GM21529 (cell line): ENCODE results near the gene TADA1.

Experiments used
- ATAC-seq: cut with Tn5 transposase; IDR thresholded peaks from one replicate; pipeline ENCODE4 v1.9.1; 2021; ENCODE audit not compliant: unreplicated experiment

The TADA1 gene, protein sequence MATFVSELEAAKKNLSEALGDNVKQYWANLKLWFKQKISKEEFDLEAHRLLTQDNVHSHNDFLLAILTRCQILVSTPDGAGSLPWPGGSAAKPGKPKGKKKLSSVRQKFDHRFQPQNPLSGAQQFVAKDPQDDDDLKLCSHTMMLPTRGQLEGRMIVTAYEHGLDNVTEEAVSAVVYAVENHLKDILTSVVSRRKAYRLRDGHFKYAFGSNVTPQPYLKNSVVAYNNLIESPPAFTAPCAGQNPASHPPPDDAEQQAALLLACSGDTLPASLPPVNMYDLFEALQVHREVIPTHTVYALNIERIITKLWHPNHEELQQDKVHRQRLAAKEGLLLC

GRCh38 chr1:166875734-166876539, at the start of gene TADA1:
TSS of gene TADA1 (minus strand) at chr1:166876264. CDS start at chr1:166876233, 31 bp downstream.
- peak; percentile 92 for ATAC-seq

GRCh38 chr1:166924823-166925541, 48.9 kb upstream of the TADA1 start:
- ATAC-seq: peak; percentile 92

DNA sequence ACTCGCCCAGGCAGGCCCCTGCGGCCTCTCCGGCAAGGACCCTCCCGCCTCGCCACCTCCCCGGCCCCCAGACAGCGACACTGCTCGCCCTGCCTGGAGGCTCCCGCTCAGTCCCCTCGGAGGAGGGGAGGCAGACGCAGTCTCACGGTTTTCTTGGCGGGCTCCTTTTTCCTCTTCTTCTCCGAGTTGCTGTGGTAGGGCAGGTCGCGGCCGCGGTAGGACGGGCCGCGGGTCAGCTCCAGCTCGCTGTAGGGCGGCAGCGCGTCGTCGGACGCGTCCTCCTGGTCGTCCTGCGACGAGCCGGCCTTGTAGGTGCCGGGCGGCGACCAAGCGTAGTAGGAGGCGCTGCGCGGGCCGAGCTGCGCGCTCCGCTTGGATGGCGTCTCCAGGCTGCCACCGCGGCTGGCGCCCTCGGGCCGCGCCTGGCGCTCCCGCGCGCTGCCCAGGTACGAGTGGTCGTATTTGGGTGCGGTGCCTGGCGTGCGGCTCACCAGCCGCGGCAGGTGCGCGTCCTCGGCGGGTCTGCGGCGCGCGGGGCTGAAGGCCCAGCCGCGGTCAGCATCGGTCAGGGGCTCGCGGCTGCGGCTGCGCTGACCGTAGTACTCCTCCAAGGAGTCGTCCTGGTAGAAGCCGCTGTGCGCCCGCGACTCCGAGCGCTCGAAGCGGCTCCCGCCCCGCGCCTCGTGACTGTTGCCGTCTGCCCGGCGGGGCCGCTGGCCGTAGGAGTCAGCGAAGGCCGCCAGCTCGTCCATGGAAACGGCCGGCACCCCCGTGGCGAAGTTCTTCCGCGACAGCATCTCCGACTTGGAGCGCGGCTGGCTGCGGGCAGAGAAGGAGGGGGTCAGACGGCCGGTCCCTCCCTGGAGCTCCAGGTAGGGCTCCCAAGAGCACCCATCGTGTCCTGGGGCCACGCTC, 44.8 kb upstream of the TADA1 start:
- ATAC-seq: no peak

- no peak for ATAC-seq
These were observed 42.9 kb upstream of the TADA1 start for GRCh38 chr1:166918956-166919316.

DNA sequence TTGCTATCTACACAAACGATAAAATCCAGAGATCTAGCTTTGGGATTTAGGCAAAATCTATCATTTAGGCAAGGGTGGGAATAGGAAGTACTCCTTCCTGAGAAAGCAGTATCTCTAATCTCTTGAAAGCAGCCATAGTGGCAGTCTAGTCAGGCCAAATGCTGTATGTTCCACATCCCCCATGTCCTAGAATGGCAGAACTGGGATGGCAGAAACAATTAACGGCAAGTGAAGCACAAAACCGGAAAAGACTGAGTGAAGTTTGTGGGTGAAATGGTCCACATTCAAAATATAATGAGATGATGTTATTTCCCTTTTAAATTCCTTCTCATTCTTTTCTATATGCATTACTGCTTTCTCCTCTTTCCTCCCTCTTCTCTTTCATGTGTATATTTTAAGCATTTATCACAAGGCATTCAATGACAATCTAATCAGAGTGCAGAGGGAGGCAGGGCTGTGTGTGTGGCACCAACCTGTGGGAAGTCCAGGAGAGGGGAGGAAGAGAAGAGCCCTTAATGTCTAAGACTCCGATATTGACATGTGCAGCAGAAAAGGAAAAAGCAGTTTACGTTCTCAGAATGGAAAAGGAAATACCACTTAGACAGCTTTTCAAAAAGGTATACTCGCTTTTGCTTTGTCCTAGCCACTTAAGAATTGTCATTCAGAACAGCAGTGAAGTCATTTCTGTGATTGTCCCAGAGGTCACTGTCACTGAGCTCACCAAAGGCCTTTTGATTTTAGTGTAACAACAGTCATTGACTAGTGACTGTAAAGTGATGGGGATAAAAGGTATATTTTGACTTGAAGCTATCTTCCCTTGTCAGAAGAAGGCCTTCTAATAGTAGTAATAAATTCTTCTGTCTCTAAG, 42.3 kb upstream of the TADA1 start:
- no peak for ATAC-seq

DNA sequence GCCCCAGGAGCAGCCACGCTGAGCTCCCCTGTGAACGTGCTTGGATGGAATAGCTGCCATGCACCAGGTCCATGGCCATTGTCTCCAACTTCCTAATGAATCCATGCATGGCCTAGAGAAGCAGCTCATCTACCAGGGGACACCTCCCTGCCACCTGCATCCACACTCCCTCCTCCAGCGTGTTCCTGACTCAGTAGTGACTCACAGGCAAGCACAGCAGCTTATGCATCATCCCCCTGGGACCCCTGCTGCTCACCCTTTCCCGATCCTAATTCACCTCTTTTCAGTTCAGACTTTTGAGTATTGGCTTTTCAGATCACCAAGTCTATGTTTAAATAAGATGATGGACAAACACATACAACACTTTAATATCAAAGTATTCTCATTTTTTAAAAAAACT, 39.9 kb upstream of the TADA1 start:
- ATAC-seq: no peak

GRCh38 chr1:166915042-166915441, 39.0 kb upstream of the TADA1 start:
- ATAC-seq: no peak

- no peak for ATAC-seq
These were observed 38.0 kb upstream of the TADA1 start for GRCh38 chr1:166914111-166914510.

- ATAC-seq: no peak
These were observed 35.6 kb upstream of the TADA1 start for GRCh38 chr1:166911624-166912023.

DNA sequence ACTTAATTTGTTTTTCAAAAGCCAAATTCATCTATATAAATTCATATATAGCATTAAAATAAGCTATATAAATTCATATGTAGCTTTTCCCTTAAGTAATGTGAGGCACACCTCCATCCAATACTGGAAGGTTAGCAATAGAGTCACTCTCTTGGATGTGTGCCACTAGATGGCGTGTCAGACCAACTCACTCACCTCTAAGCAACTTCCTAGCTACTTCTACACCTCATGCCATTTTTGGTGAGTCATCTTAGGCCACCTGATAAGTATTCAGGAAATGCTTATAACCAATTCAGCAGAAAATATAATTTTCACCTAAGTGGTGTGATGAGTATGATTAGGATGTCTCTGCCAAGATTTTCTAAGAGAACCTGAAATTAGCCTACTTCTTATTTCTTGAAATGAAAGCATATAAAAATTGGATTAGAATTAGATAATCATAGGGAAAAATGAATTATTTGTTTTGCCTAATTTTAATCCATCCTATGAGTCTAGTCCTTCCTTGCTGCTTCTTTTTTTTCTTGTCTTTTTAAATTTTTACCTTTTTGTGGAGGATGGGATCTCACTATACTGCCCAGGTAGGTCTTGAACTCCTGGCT, 34.4 kb upstream of the TADA1 start:
- peak; percentile 89 for ATAC-seq

- ATAC-seq: no peak
These were observed 32.9 kb upstream of the TADA1 start for GRCh38 chr1:166908942-166909341.

GRCh38 chr1:166907763-166908162, 31.7 kb upstream of the TADA1 start:
- ATAC-seq: peak; percentile 58

DNA sequence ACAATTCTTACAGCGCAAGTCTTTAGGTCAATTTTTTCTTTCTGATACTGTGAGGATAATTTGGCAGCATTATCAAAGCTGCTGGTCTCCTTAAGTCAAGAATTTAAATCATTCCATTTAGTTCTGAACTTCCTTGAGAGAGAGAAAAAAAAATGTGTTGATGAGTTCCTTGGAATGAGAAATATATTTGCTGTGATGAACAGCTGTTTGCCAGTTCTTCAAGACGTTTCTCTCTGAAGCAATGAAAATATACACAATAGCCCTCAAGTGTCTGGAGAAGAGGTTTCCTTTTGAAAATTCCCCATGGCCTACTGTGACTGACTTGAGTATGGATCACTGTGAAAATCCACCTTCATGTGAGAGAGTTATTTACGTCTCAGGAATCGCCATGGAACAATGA, 31.0 kb upstream of the TADA1 start:
- ATAC-seq: no peak

- ATAC-seq: no peak
These were observed 30.6 kb upstream of the TADA1 start for GRCh38 chr1:166906647-166907046.

GRCh38 chr1:166905900-166906299, 29.8 kb upstream of the TADA1 start:
- ATAC-seq: no peak

DNA sequence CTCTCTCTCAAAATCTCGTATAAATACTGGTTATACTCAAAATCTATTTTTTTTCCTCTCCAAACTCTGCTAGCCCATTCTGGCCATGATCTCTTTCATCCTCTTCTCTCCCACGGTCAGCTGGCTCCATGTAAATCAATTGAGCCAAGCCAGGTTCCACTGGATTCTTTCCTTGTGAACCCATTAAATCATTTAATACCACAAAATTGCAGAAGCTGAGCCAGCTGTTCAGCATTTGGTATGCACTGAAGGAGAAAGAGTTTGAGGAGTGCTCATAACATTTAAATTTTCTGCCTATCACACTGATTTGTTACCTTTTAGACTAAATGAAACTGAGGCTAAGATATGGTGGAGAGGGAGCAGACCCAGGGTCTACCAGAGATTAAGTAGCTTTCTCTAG, 29.1 kb upstream of the TADA1 start:
- no peak for ATAC-seq

- ATAC-seq: no peak
These were observed 27.2 kb upstream of the TADA1 start for GRCh38 chr1:166903232-166903631.

- no peak for ATAC-seq
These were observed 26.2 kb upstream of the TADA1 start for GRCh38 chr1:166902279-166902678.

- ATAC-seq: no peak
These were observed 24.9 kb upstream of the TADA1 start for GRCh38 chr1:166900987-166901386.
